HepG2 (cell line): ENCODE data around the gene IL1RAPL1. TPM values are rescaled to one million over a fixed set of nuclear protein-coding genes. Genes with fewer than 3 reads are reported as not detected.

Experiments used
- ATAC-seq: fragments of 200-7000 bp; cut with Tn5 transposase; 3 replicates; pipeline ENCODE4 v1.9.1; 2020; ENCODE audit warnings: mild to moderate bottlenecking, moderate library complexity
- BruUV-seq: library from RNA; stranded (reverse); fragments of 400-500 nt; replicated peaks from 2 replicates; lab custom pipeline; 2021; lab: Mats Ljungman, UMichigan
- CTCF ChIA-PET: fragments of 300-600 bp; formaldehyde crosslinking; extraction: SDS; loops from one replicate; lab custom pipeline; 2021; ENCODE audit warnings: low total read pairs, inconsistent platforms, low intra/inter-chr PET ratio; lab: Yijun Ruan, JAX
- POLR2A ChIA-PET: fragments of 350-600 bp; sonication (Branson Sonifier 250); formaldehyde crosslinking; loops from one replicate; lab custom pipeline; 2020; ENCODE audit warnings: antibody characterized with exemption, inconsistent platforms; lab: Yijun Ruan, JAX
- DNase-seq: peaks from one replicate; pipeline ENCODE4 v3.0.0-alpha.2; 2015; ENCODE audit warnings: low spot score
- FAIRE-seq: peaks from 3 replicates; lab custom pipeline; 2011; peaks lifted over from hg19 to GRCh38; lab: Jason Lieb, UNC
- H2AFZ ChIP-seq: one replicate; pipeline ENCODE4 v1.6.1; 2011; ENCODE audit warnings: low read length, inconsistent platforms
- H3K27ac ChIP-seq: fragments of 300-600 bp; 3 replicates; pipeline ENCODE4 v1.8.0; 2011; ENCODE audit warnings: mixed run types, mild to moderate bottlenecking, mixed read lengths, low read length, inconsistent platforms; ENCODE audit not compliant: insufficient read depth; ENCODE audit errors: extremely low read length
- H3K27me3 ChIP-seq, 2 experiments: fragments of 200-600 bp in 1 of 2; 2 replicates in 1 of 2; 3 replicates in 1 of 2; pipeline versions ENCODE4 v1.6.0 to v1.8.0; 2011; ENCODE audit warnings: low read length in 2 of 2, mild to moderate bottlenecking in 2 of 2, moderate library complexity in 2 of 2, inconsistent platforms in 1 of 2; ENCODE audit not compliant: insufficient read depth in 2 of 2, control insufficient read depth in 1 of 2
- H3K36me3 ChIP-seq, 2 experiments: fragments of 200-600 bp in 1 of 2; replicated peaks in 1 of 2; 2 replicates in 1 of 2; 3 replicates in 1 of 2; pipeline versions ENCODE4 v1.5.1 to v1.8.0; 2011; ENCODE audit warnings: low read length in 2 of 2, inconsistent platforms in 1 of 2; ENCODE audit not compliant: insufficient read depth in 2 of 2, control insufficient read depth in 1 of 2
- H3K4me1 ChIP-seq: 2 replicates; pipeline ENCODE4 v1.5.1; 2012; ENCODE audit warnings: low read length, inconsistent platforms; ENCODE audit not compliant: insufficient read depth
- H3K4me2 ChIP-seq: 2 replicates; pipeline ENCODE4 v1.6.0; 2011; ENCODE audit warnings: low read depth, low read length, inconsistent platforms
- H3K4me3 ChIP-seq, 3 experiments: fragments of 200-600 bp in 1 of 3; sonication (generic), shearing (Covaris generic) in 1 of 3; replicated peaks in 1 of 3; 2 replicates each; pipeline ENCODE4 v1.5.1; 2011 to 2016; ENCODE audit warnings: low read length in 3 of 3, inconsistent platforms in 2 of 3, low read depth in 2 of 3, mild to moderate bottlenecking in 2 of 3, control low read depth in 1 of 3, mixed read lengths in 1 of 3; ENCODE audit not compliant: insufficient read depth in 1 of 3
- H3K79me2 ChIP-seq: one replicate; pipeline ENCODE4 v1.6.1; 2011; ENCODE audit warnings: low read length, inconsistent platforms; ENCODE audit not compliant: insufficient read depth
- H3K9ac ChIP-seq: 2 replicates; pipeline ENCODE4 v1.6.0; 2011; ENCODE audit warnings: mild to moderate bottlenecking, low read depth, low read length, inconsistent platforms; ENCODE audit not compliant: insufficient read depth
- H3K9me3 ChIP-seq: 2 replicates; pipeline ENCODE4 v1.5.1; 2012; ENCODE audit warnings: mild to moderate bottlenecking, low read length
- H4K20me1 ChIP-seq: 2 replicates; pipeline ENCODE4 v1.6.0; 2011; ENCODE audit warnings: inconsistent platforms, mild to moderate bottlenecking, low read length, moderate library complexity; ENCODE audit not compliant: insufficient read depth
- AHDC1 ChIP-seq: sonication (generic); formaldehyde crosslinking; IDR thresholded peaks from 2 replicates; pipeline ENCODE4 v1.5.1; 2020; ENCODE audit warnings: mild to moderate bottlenecking, missing genetic modification reagents, borderline replicate concordance
- CREB1 ChIP-seq, 2 experiments: fragments of 450-650 bp in 1 of 2; IDR thresholded peaks; 2 replicates each; pipeline ENCODE4 v1.6.1; 2016 to 2017; ENCODE audit warnings: control low read depth in 1 of 2, mild to moderate bottlenecking in 1 of 2, missing compliant biosample characterization in 1 of 2, missing genetic modification characterization in 1 of 2
- KDM6A ChIP-seq: IDR thresholded peaks from 2 replicates; pipeline ENCODE4 v1.6.1; 2016; ENCODE audit warnings: low read depth
- NAIF1 ChIP-seq: sonication (generic); formaldehyde crosslinking; IDR thresholded peaks from 2 replicates; pipeline ENCODE4 v1.5.0; 2020; ENCODE audit warnings: mild to moderate bottlenecking, missing genetic modification reagents, borderline replicate concordance
- NCOR1 ChIP-seq: fragments of 200-600 bp; sonication (generic); IDR thresholded peaks from 2 replicates; pipeline ENCODE4 v1.7.0; 2017; ENCODE audit warnings: antibody characterized with exemption, low read length, borderline replicate concordance
- RCOR2 ChIP-seq: IDR thresholded peaks from 2 replicates; pipeline ENCODE4 v1.6.1; 2016; ENCODE audit warnings: missing biosample characterization, missing genetic modification reagents
- ZBTB21 ChIP-seq: sonication (generic); formaldehyde crosslinking; IDR thresholded peaks from 2 replicates; pipeline ENCODE4 v1.4.0; 2020; ENCODE audit warnings: missing genetic modification reagents
- ZNF17 ChIP-seq: sonication (generic); formaldehyde crosslinking; IDR thresholded peaks from 2 replicates; pipeline ENCODE4 v1.5.0; 2020; ENCODE audit warnings: mild to moderate bottlenecking, missing genetic modification reagents
- ZNF558 ChIP-seq: sonication (generic); formaldehyde crosslinking; IDR thresholded peaks from 2 replicates; pipeline ENCODE4 v1.9.0; 2022; ENCODE audit warnings: mild to moderate bottlenecking, missing genetic modification reagents, borderline replicate concordance
- ZNF564 ChIP-seq: sonication (generic); formaldehyde crosslinking; IDR thresholded peaks from 2 replicates; pipeline ENCODE4 v1.8.1; 2023; ENCODE audit warnings: mild to moderate bottlenecking, missing genetic modification reagents
- ZNF570 ChIP-seq: sonication (generic); formaldehyde crosslinking; IDR thresholded peaks from 2 replicates; pipeline ENCODE4 v1.4.0; 2020; ENCODE audit warnings: mild to moderate bottlenecking, missing genetic modification reagents, borderline replicate concordance
- WGBS: methylation state at CpG from one replicate; pipeline ENCODE4 v1.1.6; 2017; ENCODE audit warnings: low lambda C conversion rate; 5-methylcytosine and 5-hydroxymethylcytosine counted together
- in situ Hi-C: cut with HindIII; loops from 2 replicates; pipeline ENCODE4 v1.10.0; 2017; ENCODE audit warnings: low pct_unique_long_range_greater_than_20kb; ENCODE audit not compliant: extremely low pct_ligation_motif_present
- intact Hi-C: fragments of 100-400 bp; cut with micrococcal nuclease; formaldehyde crosslinking; loops from one replicate; pipeline ENCODE4 v1.10.0; 2022; ENCODE audit not compliant: unreplicated experiment
- polyA plus RNA-seq, 8 experiments: library from polyadenylated mRNA; depleted of rRNA in 3 of 8; stranded (reverse) in 7 of 8; unstranded in 1 of 8; fragments of >200 nt; fragmentation: Illumina TruSeq in 4 of 8; extraction: Trizol in 4 of 8; gene quantifications; 2 replicates each; pipeline versions ENCODE4 v1.2.1 to v1.2.3, GENCODE V29; 2011 to 2016; ENCODE audit warnings: low read depth in 4 of 8, missing spikeins in 1 of 8, mixed read lengths in 1 of 8; ENCODE audit not compliant: insufficient read depth in 1 of 8
- total RNA-seq, 5 experiments: library from RNA; depleted of rRNA; stranded (reverse); fragments of >200 nt; fragmentation: Illumina TruSeq; extraction: Trizol; gene quantifications; 2 replicates each; pipeline ENCODE4 v1.2.3, GENCODE V29; 2016; ENCODE audit warnings: low read depth in 1 of 5

IL1RAPL1 gene
- total and polyA plus RNA-seq, 2 of the 13 experiments (the other 11 are each of a cell fraction or from before 2014, with no cell fraction given), result 0.04 TPM; not detected in 1

GRCh38 chrX:29530501-29530900 lies 943.3 kb downstream of the IL1RAPL1 start:
- intact Hi-C loops, result no loop called here
- Histone ChIP-seq H3K4me2 (no peak overlapping the region), H3K4me1 (no peaks in the 10 kb centered on the region), H2AFZ (no peak overlapping the region), H4K20me1 (no peaks in the 10 kb centered on the region), H3K79me2 (no peaks in the 10 kb centered on the region), H3K9ac (no peak overlapping the region), H3K27ac (no peak overlapping the region), H3K4me3 (no peak overlapping the region), H3K9me3 (no peaks in the 10 kb centered on the region; the same call in 1 of the 2 replicates), H3K27me3 (no peaks in the 10 kb centered on the region), H3K36me3 (no peaks in the 10 kb centered on the region)
- TF ChIP-seq AHDC1 (CRISPR knock-in tag) (no peak), ZNF564 (CRISPR knock-in tag) (no peak), ZNF17 (CRISPR knock-in tag) (no peak), KDM6A (CRISPR knock-in tag) (no peak), NAIF1 (CRISPR knock-in tag) (no peak), NCOR1 (no peak), ZNF558 (CRISPR knock-in tag) (no peak), ZBTB21 (CRISPR knock-in tag) (no peak), RCOR2 (CRISPR knock-in tag) (no peak), ZNF570 (CRISPR knock-in tag) (no peak), CREB1 (IDR thresholded peaks at IDR 0.05) (no peak), CREB1 (CRISPR knock-in tag; IDR thresholded peaks at IDR 0.05) (no peak)
- in situ Hi-C loops, result no loop called here
- ChIA-PET CTCF (no interaction called here), POLR2A (no interaction called here)
- WGBS, result 0% methylated on average over 1 of the region's 2 CpGs
- no peak for FAIRE-seq
- no TSS peak for BruUV-seq
- no peak for ATAC-seq
- DNase-seq, result no peak
